Measurements from ENCODE around the gene SMG7.
A peak's percentile ranks its signal among the peaks of the same experiment; 100 is the strongest.
"Not testable (repeated sequence)": the region's sequence is repeated elsewhere in the genome, so short reads cannot be mapped to it uniquely, and the experiment has no call there.

SMG7 gene, protein sequence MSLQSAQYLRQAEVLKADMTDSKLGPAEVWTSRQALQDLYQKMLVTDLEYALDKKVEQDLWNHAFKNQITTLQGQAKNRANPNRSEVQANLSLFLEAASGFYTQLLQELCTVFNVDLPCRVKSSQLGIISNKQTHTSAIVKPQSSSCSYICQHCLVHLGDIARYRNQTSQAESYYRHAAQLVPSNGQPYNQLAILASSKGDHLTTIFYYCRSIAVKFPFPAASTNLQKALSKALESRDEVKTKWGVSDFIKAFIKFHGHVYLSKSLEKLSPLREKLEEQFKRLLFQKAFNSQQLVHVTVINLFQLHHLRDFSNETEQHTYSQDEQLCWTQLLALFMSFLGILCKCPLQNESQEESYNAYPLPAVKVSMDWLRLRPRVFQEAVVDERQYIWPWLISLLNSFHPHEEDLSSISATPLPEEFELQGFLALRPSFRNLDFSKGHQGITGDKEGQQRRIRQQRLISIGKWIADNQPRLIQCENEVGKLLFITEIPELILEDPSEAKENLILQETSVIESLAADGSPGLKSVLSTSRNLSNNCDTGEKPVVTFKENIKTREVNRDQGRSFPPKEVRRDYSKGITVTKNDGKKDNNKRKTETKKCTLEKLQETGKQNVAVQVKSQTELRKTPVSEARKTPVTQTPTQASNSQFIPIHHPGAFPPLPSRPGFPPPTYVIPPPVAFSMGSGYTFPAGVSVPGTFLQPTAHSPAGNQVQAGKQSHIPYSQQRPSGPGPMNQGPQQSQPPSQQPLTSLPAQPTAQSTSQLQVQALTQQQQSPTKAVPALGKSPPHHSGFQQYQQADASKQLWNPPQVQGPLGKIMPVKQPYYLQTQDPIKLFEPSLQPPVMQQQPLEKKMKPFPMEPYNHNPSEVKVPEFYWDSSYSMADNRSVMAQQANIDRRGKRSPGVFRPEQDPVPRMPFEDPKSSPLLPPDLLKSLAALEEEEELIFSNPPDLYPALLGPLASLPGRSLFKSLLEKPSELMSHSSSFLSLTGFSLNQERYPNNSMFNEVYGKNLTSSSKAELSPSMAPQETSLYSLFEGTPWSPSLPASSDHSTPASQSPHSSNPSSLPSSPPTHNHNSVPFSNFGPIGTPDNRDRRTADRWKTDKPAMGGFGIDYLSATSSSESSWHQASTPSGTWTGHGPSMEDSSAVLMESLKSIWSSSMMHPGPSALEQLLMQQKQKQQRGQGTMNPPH
- total RNA-seq, result 38.1 to 38.9 reads per million in 2 experiments

DNA sequence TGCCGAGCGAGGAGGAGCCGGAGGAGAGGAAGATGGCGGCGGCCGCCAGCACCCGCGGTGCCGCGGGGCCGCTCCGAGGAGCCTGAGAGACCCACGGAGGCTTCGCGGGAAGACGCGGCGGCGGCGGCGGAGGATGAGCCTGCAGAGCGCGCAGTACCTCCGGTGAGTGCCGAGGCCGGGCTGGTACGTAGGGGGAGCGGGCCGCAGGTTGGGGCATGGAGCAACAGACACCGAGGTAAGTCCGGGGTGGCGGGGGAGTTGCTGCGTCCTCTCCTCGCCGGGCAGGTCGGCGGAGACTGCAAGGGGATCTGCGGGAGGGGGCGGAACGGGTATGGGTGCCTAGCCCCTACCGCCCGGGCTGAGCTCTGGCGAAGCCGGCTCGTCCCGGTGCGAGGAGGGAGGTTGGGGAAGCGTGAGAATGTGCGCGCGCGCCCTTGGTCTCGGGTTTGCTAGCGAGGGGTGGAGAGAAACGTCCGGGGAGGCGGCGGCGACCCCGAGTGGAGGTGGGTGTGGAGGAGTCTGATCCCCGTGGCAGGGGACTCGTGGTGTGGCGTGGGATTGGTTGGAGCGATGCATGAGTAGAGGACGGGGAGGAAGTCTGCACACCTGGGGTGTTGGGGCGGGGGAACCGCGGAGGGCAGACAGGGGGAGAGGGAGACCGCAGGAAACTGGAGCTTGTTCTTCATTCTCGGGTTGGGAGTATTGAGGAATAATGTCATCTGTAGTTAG is at the start of gene SMG7:
Gene SMG7, plus strand, starts transcription at position 12 of the 729 bp plus-strand sequence. Its CDS starts 122 bp downstream, at position 134.
- DNase-seq (ENCODE audit: low read depth), result peak; percentile 44

DNA sequence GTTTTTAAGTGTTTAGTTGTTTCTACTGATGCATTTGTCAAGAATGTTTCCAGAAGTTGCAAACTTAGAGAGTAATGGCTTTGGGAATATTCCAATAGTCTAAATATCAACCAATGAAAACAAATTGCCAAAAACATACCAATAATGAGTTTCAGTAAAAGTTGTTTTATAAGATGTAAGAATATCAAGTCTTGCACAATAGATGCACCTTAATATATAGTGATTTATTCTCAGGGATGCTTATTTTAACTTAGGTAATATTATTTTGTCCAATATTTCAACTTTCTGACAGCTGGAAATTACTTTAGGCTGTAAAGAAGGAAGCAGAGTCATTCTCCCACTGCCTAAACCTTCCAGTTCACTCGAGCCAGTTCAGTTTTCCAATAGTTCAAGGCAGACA is 48.8 kb upstream of the SMG7 start:
- DNase-seq (ENCODE audit: low read depth), result no peak

GRCh38 chr1:183424691-183425090 is 47.6 kb upstream of the SMG7 start:
- DNase-seq (ENCODE audit: low read depth), result no peak

GRCh38 chr1:183427591-183427990 is 44.7 kb upstream of the SMG7 start:
- not testable (repeated sequence) for DNase-seq (ENCODE audit: low read depth)

DNA sequence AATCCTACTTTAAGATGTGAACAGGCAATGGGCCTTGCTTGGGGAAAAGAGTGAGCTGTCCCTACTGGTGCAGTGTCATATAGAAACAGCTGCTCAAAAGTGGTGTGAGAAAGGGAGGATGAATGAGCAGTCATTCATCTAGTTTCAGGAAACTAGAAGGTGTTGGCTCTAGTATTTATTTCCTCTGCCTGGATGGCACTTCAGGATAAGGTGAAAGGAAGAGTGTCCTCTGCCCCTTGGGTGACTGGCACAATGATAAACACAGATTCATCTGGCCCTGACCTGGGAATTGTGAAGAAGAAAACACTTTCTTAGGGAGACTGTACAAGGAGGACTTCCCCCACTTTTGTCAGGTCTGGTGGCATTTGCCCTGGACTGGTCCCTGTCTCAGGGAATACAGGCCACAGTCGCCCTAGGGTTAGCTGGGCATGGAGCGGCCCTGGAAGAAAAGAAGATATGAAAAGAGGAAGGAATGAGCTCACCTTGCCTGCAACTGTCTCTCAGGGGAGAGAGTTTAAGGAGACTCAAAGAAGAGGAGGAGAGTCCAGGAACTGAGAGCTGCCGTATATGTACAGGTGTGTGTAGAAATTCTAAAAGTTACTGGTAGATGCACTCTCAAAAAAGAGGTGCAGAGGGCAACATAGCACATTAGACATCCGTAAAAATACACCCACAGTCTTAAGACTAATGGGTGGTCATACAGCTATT is 40.3 kb upstream of the SMG7 start:
- no peak for DNase-seq (ENCODE audit: low read depth)

- no peak for DNase-seq (ENCODE audit: low read depth)
Measured at GRCh38 chr1:183432548-183432875, 39.8 kb upstream of the SMG7 start.

GRCh38 chr1:183433703-183434102 is 38.6 kb upstream of the SMG7 start:
- no peak for DNase-seq (ENCODE audit: low read depth)

DNA sequence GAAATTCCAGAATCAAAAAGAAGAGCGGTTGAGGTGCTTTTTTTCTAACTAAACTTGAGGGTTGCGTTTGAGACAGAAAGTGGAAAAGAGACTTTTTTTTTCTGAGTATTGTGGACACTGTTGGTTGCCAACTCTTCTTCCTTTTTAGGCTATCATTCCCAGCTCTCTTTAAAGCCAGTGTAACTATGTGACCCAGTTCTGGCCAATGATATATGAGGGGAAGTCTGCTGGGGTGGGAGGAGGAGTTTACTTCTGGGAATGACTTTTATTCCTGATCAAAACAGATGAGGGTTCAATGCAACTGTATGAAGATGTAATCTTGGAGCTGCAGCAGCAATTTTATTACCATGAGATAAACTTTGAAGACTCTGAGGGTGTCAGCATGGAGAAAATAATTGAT is 36.8 kb upstream of the SMG7 start:
- no peak for DNase-seq (ENCODE audit: low read depth)

- no peak for DNase-seq (ENCODE audit: low read depth)
Measured at GRCh38 chr1:183438060-183438459, 34.2 kb upstream of the SMG7 start.

- DNase-seq (ENCODE audit: low read depth), result no peak
Measured at GRCh38 chr1:183443011-183443410, 29.3 kb upstream of the SMG7 start.

GRCh38 chr1:183443466-183443865 is 28.8 kb upstream of the SMG7 start:
- DNase-seq (ENCODE audit: low read depth), result no peak

DNA sequence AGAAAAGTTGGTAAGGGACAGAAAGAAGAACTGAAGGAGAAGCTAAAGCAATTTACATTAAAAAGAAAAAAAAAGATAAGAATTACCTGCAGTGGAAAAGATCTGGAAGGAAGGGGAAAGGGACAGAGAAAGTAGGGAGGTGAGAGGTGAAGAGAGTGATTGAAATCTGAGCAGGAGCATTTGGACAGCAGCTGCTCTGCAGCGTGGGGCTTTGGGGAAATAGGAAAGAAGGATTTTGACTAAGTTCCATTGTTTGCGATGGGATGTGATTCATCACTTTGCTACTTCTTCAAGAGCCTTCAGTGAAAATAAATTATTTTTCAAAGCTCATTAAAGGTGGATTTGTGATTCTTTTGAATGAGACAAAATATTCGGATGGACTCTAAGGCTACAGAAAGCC is 28.1 kb upstream of the SMG7 start:
- no peak for DNase-seq (ENCODE audit: low read depth)

DNA sequence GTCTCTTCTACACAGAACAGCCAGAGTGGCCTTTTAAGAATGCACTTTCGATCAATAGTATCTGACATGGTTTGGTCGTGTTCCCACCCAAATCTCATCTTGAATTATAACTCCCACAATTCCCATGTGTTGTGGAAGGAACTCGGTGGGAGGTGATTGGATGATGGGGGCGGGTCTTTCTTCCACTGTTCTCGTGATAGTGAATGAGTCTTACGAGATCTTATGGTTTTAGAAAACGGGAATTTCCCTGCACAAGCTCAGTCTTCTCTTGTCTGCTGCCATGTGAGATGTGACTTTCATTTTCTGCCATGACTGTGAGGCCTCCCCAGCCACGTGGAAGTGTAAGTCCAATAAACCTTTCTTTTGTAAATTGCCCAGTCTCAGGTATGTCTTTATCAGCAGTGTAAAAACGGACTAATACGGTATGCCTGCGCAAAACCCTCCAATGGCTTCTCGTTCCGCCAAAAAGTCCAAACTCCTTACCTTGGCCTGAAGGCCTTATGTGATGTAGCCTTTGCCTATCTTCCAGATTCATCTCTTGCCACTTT is 23.0 kb upstream of the SMG7 start:
- DNase-seq (ENCODE audit: low read depth), result no peak

- no peak for DNase-seq (ENCODE audit: low read depth)
Measured at GRCh38 chr1:183450093-183450492, 22.2 kb upstream of the SMG7 start.

DNA sequence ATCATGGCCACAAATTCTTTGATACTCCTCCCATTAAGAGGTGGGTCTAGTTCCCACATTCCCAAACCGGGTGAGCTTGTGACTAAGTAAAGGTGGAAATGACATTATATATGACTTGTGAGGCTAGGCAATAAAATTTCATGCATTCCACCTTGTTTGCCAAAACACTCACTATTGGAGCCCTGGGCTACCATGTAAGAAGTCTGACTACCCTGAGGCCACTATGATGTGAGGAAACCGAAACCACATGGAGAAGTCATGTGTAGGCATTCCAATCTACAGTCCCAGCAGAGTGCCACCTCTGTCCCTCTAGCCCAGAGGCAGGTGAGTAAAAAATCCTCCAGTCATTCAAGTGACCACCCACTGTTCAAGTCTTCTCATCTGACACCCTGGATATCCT is 17.9 kb upstream of the SMG7 start:
- DNase-seq (ENCODE audit: low read depth), result no peak

GRCh38 chr1:183456826-183457225 is 15.5 kb upstream of the SMG7 start:
- no peak for DNase-seq (ENCODE audit: low read depth)

DNA sequence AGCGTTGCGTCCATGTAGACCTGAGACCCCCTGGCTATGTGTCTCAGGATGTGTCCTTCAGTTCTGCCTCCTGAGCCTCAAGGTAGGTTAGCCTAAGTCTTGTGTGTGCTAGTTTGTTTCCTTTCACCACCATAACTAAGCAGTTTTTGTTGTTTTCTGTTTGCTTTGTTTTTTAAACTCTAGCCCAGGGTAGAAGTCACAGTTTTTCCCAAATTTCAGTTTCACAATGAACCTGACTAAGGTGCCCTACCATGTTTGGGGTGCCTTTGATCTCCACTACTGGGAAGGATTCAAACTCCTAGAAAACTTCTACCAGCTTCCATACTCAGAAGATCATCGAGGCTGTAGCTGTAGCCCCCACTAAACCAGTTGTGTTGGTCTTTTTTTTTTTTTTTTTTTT is 14.8 kb upstream of the SMG7 start:
- no peak for DNase-seq (ENCODE audit: low read depth)

DNA sequence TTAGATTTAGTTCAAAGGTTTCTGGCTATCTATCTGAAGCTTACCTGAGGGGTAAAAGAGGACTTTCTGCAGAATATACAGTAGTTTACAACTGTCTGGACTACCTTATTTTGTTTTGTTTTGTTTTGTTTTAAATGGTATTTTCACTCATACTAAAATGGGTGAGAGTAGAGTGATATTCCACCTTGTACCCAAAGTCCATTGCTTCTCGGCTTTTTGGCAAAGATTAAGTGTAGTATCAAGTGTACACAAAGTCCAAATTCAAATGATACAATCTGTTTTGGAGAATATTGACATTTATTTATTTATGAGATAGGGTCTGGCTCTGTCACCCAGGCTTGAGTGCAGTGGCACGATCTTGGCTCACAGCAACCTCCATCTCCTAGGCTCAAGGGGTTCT is 11.7 kb upstream of the SMG7 start:
- DNase-seq (ENCODE audit: low read depth), result no peak

GRCh38 chr1:183461350-183461749 is 10.9 kb upstream of the SMG7 start:
- no peak for DNase-seq (ENCODE audit: low read depth)

DNA sequence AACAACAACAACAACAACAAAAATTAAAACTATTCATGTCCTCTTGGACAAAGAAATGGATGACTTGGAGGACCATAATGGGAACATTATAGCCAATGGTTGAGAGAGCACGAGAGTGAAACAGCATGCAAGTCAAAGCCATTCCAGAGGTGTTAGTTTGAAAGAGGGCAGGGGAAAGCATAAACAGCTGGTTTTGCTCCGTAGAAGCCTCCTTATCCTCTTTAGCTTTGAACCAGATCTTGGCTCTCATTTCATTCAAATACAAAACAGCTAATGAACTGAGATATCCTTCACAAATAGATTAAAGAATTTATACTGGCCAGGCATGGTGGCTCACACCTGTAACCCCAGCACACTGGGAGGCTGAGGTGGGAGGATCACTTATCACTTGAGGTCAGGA is 8.7 kb upstream of the SMG7 start:
- DNase-seq (ENCODE audit: low read depth), result no peak

DNA sequence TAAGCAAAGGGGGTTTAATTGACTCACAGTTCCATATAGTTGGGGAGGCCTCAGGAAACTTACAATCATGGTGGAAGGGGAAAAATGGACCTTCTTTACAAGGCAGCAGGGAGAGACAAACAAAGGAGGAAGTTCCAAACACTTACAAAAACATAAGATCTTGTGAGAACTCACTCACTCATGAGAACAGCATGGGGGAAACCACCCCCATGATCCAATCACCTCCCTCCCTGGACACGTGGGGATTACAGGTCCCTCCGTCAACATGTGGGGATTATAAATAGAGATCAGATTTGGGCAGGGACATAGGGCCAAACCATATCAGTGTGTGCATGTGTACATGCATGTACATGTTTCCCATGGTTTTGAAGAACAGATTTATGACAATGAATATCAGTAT is 5.5 kb upstream of the SMG7 start:
- no peak for DNase-seq (ENCODE audit: low read depth)

Measured in T follicular helper cell (primary cell).